ENCODE measurements around the gene MAP1B.

The MAP1B gene

DNA sequence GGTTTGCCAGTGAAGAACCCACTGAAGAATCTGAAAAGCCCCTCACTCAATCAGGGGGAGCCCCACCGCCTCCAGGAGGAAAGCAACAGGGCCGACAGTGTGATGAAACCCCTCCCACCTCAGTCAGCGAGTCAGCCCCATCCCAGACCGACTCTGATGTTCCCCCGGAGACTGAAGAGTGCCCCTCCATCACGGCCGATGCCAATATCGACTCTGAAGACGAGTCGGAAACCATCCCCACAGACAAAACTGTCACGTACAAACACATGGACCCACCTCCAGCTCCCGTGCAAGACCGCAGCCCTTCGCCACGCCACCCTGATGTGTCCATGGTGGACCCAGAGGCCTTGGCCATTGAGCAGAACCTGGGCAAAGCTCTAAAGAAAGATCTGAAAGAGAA, 92.4 kb downstream of the MAP1B start:
- DNase-seq (ENCODE audit: extremely low spot score), result no peak
- CTCF ChIA-PET, result no interaction called here
- no peak for TF ChIP-seq ZNF384 (IDR thresholded peaks at IDR 0.05)
- TF ChIP-seq ARNT (IDR thresholded peaks at IDR 0.05), result no peak
- no peak for TF ChIP-seq LEF1 (IDR thresholded peaks at IDR 0.05; ENCODE audit: borderline replicate concordance)
- TF ChIP-seq CTBP1 (IDR thresholded peaks at IDR 0.05; ENCODE audit: borderline replicate concordance), result no peak
- no peak for TF ChIP-seq FOXA1 (IDR thresholded peaks at IDR 0.05)
- TF ChIP-seq ELF4 (IDR thresholded peaks at IDR 0.05), result no peak
- no peak for TF ChIP-seq NFRKB (IDR thresholded peaks at IDR 0.05)
- no peak for TF ChIP-seq SP1 (IDR thresholded peaks at IDR 0.05)
- TF ChIP-seq L3MBTL2 (conservative IDR thresholded peaks at IDR 0.05), result no peak
- TF ChIP-seq, protein P1, sequence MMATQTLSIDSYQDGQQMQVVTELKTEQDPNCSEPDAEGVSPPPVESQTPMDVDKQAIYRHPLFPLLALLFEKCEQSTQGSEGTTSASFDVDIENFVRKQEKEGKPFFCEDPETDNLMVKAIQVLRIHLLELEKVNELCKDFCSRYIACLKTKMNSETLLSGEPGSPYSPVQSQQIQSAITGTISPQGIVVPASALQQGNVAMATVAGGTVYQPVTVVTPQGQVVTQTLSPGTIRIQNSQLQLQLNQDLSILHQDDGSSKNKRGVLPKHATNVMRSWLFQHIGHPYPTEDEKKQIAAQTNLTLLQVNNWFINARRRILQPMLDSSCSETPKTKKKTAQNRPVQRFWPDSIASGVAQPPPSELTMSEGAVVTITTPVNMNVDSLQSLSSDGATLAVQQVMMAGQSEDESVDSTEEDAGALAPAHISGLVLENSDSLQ (IDR thresholded peaks at IDR 0.05), result no peak
- TF ChIP-seq SUZ12 (IDR thresholded peaks at IDR 0.05), result no peak
- no peak for TF ChIP-seq FOXM1 (IDR thresholded peaks at IDR 0.05; ENCODE audit: borderline replicate concordance)
- TF ChIP-seq FOXK2 (IDR thresholded peaks at IDR 0.05), result no peak
- TF ChIP-seq TARDBP (IDR thresholded peaks at IDR 0.05), result no peak
- TF ChIP-seq BHLHE40 (IDR thresholded peaks at IDR 0.05; ENCODE audit: borderline replicate concordance), result no peak
- TF ChIP-seq HDGF (IDR thresholded peaks at IDR 0.05; ENCODE audit: borderline replicate concordance), result no peak
- POLR2A ChIA-PET, result no interaction called here

GRCh38 chr5:72202331-72202825, 95.1 kb downstream of the MAP1B start:
- TF ChIP-seq FOXM1 (IDR thresholded peaks at IDR 0.05; ENCODE audit: borderline replicate concordance) (no peak), SUZ12 (IDR thresholded peaks at IDR 0.05) (no peak), ELF4 (IDR thresholded peaks at IDR 0.05) (no peak), CTBP1 (IDR thresholded peaks at IDR 0.05; ENCODE audit: borderline replicate concordance) (no peak)
- TF ChIP-seq, protein P1 (IDR thresholded peaks at IDR 0.05), result no peak
- ChIA-PET CTCF (no interaction called here), POLR2A (no interaction called here)
- DNase-seq (ENCODE audit: extremely low spot score), result no peak

GRCh38 chr5:72203251-72203845, 96.1 kb downstream of the MAP1B start:
- TF ChIP-seq HDGF (IDR thresholded peaks at IDR 0.05; ENCODE audit: borderline replicate concordance), result no peak
- TF ChIP-seq TARDBP (IDR thresholded peaks at IDR 0.05), result no peak
- TF ChIP-seq ZNF384 (IDR thresholded peaks at IDR 0.05), result no peak
- no peak for TF ChIP-seq CTBP1 (IDR thresholded peaks at IDR 0.05; ENCODE audit: borderline replicate concordance)
- TF ChIP-seq FOXK2 (IDR thresholded peaks at IDR 0.05), result no peak
- no peak for TF ChIP-seq LEF1 (IDR thresholded peaks at IDR 0.05; ENCODE audit: borderline replicate concordance)
- TF ChIP-seq NFRKB (IDR thresholded peaks at IDR 0.05), result no peak
- no peak for TF ChIP-seq L3MBTL2 (conservative IDR thresholded peaks at IDR 0.05)
- ChIA-PET CTCF (no interaction called here), POLR2A (no interaction called here)
- no peak for DNase-seq (ENCODE audit: extremely low spot score)

DNA sequence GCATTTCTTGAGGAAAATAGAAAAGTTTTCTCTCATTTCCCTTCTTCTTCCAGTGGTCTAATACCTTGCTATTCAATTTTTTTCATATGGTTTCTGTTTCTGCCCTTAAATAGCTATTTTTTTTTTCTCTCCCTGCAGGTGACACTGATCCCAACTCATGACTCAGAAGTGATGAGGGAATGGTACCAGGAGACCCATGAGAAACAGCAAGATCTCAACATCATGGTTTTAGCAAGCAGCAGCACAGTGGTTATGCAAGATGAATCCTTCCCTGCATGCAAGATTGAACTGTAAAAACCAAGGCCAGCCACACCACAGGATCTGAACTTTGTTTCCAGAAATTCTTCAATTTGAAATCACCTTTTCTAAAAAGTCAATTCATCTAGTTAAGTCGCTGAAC, 97.7 kb downstream of the MAP1B start:
- ChIA-PET POLR2A (no interaction called here), CTCF (interaction anchor here (0.6 kb wide), 1 partner anchor 794 kb away, joined by 3 read pairs; no protein-coding TSS in a partner anchor)
- no peak for TF ChIP-seq TARDBP (IDR thresholded peaks at IDR 0.05)
- TF ChIP-seq CTBP1 (IDR thresholded peaks at IDR 0.05; ENCODE audit: borderline replicate concordance), result no peak
- TF ChIP-seq HDGF (IDR thresholded peaks at IDR 0.05; ENCODE audit: borderline replicate concordance), result no peak
- TF ChIP-seq FOXK2 (IDR thresholded peaks at IDR 0.05), result no peak
- TF ChIP-seq ARNT (IDR thresholded peaks at IDR 0.05), result no peak

GRCh38 chr5:72205431-72206009, 98.2 kb downstream of the MAP1B start:
- CTCF ChIA-PET, result interaction anchor here (0.6 kb wide), 1 partner anchor 793 kb away, joined by 3 read pairs; no protein-coding TSS in a partner anchor
- POLR2A ChIA-PET, result no interaction called here
- no peak for DNase-seq (ENCODE audit: extremely low spot score)
- TF ChIP-seq ZNF384 (IDR thresholded peaks at IDR 0.05) (no peak), HDGF (IDR thresholded peaks at IDR 0.05; ENCODE audit: borderline replicate concordance) (no peak), SP1 (IDR thresholded peaks at IDR 0.05) (no peak), NFRKB (IDR thresholded peaks at IDR 0.05) (no peak), LEF1 (IDR thresholded peaks at IDR 0.05; ENCODE audit: borderline replicate concordance) (no peak), ELF4 (IDR thresholded peaks at IDR 0.05) (no peak), FOXM1 (IDR thresholded peaks at IDR 0.05; ENCODE audit: borderline replicate concordance) (no peak), CTBP1 (IDR thresholded peaks at IDR 0.05; ENCODE audit: borderline replicate concordance) (no peak), L3MBTL2 (conservative IDR thresholded peaks at IDR 0.05) (no peak), SUZ12 (IDR thresholded peaks at IDR 0.05) (no peak), FOXA1 (IDR thresholded peaks at IDR 0.05) (no peak), TARDBP (IDR thresholded peaks at IDR 0.05) (no peak), BHLHE40 (IDR thresholded peaks at IDR 0.05; ENCODE audit: borderline replicate concordance) (no peak), FOXK2 (IDR thresholded peaks at IDR 0.05) (no peak), ARNT (IDR thresholded peaks at IDR 0.05) (no peak)
- TF ChIP-seq, protein P1 (IDR thresholded peaks at IDR 0.05), result no peak

More for the DNA sequence above, 97.7 kb downstream of the MAP1B start:
- DNase-seq (ENCODE audit: extremely low spot score), result no peak

DNA sequence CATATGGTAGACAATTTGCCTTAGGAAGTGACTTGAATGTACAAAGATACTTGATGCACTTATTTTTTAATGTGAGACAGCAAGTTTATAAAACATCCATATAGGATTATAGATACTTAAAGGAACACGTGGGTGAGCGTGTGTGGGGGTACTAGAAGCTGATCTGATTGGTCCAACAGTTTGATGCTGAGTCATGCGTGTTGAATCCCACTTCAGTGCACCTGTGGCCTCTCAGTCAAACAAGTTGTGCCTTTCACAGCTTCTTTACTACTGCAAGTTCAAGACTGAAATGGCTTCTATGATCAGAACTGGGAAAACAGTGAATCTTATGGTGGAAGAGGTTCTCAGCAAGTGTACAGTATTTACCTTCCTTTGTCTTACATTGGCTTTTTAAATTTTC, 98.9 kb downstream of the MAP1B start:
- ChIA-PET POLR2A (no interaction called here), CTCF (no interaction called here)
- no peak for DNase-seq (ENCODE audit: extremely low spot score)
- TF ChIP-seq ELF4 (IDR thresholded peaks at IDR 0.05), result no peak
- TF ChIP-seq ARNT (IDR thresholded peaks at IDR 0.05), result no peak
- no peak for TF ChIP-seq NFRKB (IDR thresholded peaks at IDR 0.05)
